Cardiac fibroblast (primary cell): ENCODE results near the gene TWF2.

Experiments
- DNase-seq, 2 donors: peaks; one replicate each; pipeline versions ENCODE4 v3.0.0 to v3.0.0-alpha.2; 2010; ENCODE audit warnings: low read depth in 2 of 2
- H3K4me3 ChIP-seq, 2 donors: replicated peaks in 1 of 2; 1 replicate in 1 of 2; 2 replicates in 1 of 2; pipeline ENCODE4 v1.5.1; 2011; ENCODE audit warnings: low read depth in 2 of 2, low read length in 2 of 2, mild to moderate bottlenecking in 2 of 2, moderate library complexity in 1 of 2
- TF ChIP-seq, protein P1 (sequence below): IDR thresholded peaks from one replicate; pipeline ENCODE4 v1.5.1; 2011; ENCODE audit warnings: low read depth, mild to moderate bottlenecking, low read length, inconsistent platforms

The TWF2 gene

GRCh38 chr3:52184690-52185089 lies 54.3 kb downstream of the TWF2 start:
- no peak overlapping the region for H3K4me3 ChIP-seq
- TF ChIP-seq, protein P1, sequence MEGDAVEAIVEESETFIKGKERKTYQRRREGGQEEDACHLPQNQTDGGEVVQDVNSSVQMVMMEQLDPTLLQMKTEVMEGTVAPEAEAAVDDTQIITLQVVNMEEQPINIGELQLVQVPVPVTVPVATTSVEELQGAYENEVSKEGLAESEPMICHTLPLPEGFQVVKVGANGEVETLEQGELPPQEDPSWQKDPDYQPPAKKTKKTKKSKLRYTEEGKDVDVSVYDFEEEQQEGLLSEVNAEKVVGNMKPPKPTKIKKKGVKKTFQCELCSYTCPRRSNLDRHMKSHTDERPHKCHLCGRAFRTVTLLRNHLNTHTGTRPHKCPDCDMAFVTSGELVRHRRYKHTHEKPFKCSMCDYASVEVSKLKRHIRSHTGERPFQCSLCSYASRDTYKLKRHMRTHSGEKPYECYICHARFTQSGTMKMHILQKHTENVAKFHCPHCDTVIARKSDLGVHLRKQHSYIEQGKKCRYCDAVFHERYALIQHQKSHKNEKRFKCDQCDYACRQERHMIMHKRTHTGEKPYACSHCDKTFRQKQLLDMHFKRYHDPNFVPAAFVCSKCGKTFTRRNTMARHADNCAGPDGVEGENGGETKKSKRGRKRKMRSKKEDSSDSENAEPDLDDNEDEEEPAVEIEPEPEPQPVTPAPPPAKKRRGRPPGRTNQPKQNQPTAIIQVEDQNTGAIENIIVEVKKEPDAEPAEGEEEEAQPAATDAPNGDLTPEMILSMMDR: no peak
- no peak for DNase-seq

- TF ChIP-seq, protein P1: no peak
- DNase-seq: no peak
- no peak overlapping the region for H3K4me3 ChIP-seq
Measured at GRCh38 chr3:52183786-52184445, 55.0 kb downstream of the TWF2 start.

GRCh38 chr3:52182691-52183090 lies 56.3 kb downstream of the TWF2 start:
- no peak overlapping the region for H3K4me3 ChIP-seq
- TF ChIP-seq, protein P1: no peak
- no peak for DNase-seq

DNA sequence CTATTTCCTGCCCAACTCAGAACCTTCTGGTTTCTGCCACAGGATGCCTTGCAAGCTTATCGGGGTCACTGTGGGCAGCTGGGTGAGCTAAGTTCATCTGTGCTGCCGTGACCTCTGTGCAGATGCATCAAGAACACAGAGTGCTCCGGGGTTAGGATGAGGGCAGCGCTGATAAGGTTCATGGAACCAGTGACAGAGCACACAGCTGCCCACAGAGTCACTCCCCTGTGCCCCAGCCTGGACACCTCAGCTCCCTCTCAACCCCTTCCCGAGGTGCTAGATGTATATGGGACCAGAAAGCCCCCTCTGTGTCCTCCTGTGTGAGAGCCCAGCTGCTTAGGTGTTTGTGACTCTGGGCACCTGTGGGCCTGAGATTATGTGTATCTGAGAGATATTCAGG lies 56.8 kb downstream of the TWF2 start:
- DNase-seq: no peak
- TF ChIP-seq, protein P1: no peak

DNA sequence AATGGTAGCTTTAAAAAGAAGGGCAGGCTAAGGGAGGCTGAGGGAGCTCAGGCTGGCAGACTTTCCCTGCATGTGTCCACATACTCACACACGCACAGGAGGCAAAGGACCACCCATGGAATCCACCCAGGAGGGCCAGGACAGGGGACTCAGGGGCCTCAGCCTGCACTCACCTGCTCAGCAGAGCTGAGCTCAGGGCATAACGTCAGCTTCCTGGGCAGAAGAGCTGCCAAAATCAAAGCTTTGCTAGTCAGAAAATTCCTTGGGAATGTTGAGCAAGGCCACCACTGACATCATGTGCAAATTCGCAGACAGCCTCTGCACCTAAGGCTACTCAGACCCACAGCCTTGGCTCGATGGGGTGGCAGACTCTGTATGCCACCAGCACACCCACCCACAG lies 57.4 kb downstream of the TWF2 start:
- DNase-seq: peak; percentile 66 to 75
- TF ChIP-seq, protein P1: no peak

More for the DNA sequence above, 56.8 kb downstream of the TWF2 start:
- H3K4me3 ChIP-seq: no peak overlapping the region

More for the DNA sequence above, 57.4 kb downstream of the TWF2 start:
- no peak overlapping the region for H3K4me3 ChIP-seq
